Eye (tissue), 1 donor: Measurements from ENCODE around the gene A4GNT.

ENCODE experiments used
- DNase-seq: peaks from one replicate; pipeline ENCODE4 v3.0.0-alpha.2; 2015

Gene A4GNT

DNA sequence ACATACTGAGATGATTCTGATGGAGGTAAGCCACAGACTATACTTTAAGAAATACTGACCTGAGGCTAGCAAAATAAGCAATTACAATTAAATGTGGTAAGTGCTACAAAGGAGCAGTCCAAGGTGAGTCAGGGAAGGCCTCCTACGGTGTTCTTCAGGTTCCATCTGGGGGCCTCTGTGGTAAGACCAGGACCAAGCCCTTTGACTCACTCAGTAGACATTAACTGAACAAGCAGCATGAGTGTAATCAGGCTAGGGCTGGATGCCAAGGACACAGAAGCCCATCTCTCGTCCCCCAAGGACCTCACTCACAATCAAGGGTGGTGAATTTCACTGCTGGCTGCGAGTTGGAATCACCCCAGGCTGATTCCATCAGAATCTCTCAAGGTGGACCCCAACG lies 54.1 kb downstream of the A4GNT start:
- DNase-seq: no peak
